DND-41 (cell line): Measurements from ENCODE around the gene CYP2W1.
"Not testable (repeated sequence)": the region's sequence is repeated elsewhere in the genome, so short reads cannot be mapped to it uniquely, and the experiment has no call there.

Experiments
- EZH2 ChIP-seq: IDR thresholded peaks from 3 replicates; pipeline ENCODE4 v1.6.1; 2012; ENCODE audit warnings: borderline replicate concordance, low read depth, mild to moderate bottlenecking, moderate library complexity, low read length, inconsistent platforms; ENCODE audit not compliant: severe bottlenecking
- TF ChIP-seq, protein P1 (sequence below): IDR thresholded peaks from 2 replicates; pipeline ENCODE4 v1.5.1; 2012; ENCODE audit warnings: borderline replicate concordance, low read length, moderate library complexity, mild to moderate bottlenecking; ENCODE audit not compliant: poor library complexity, severe bottlenecking; ENCODE audit errors: extremely low read depth

DNA sequence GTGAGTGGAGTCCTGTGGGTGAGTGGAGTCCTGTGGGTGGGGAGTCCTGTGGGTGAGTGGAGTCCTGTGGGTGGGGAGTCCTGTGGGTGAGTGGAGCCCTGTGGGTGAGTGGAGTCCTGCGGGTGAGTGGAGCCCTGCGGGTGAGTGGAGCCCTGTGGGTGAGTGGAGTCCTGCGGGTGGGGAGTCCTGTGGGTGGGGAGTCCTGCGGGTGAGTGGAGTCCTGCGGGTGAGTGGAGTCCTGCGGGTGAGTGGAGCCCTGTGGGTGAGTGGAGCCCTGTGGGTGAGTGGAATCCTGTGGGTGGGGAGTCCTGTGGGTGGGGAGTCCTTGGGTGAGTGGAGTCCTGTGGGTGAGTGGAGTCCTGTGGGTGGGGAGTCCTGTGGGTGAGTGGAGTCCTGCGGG lies 19.5 kb downstream of the CYP2W1 start:
- TF ChIP-seq, protein P1, sequence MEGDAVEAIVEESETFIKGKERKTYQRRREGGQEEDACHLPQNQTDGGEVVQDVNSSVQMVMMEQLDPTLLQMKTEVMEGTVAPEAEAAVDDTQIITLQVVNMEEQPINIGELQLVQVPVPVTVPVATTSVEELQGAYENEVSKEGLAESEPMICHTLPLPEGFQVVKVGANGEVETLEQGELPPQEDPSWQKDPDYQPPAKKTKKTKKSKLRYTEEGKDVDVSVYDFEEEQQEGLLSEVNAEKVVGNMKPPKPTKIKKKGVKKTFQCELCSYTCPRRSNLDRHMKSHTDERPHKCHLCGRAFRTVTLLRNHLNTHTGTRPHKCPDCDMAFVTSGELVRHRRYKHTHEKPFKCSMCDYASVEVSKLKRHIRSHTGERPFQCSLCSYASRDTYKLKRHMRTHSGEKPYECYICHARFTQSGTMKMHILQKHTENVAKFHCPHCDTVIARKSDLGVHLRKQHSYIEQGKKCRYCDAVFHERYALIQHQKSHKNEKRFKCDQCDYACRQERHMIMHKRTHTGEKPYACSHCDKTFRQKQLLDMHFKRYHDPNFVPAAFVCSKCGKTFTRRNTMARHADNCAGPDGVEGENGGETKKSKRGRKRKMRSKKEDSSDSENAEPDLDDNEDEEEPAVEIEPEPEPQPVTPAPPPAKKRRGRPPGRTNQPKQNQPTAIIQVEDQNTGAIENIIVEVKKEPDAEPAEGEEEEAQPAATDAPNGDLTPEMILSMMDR = not testable (repeated sequence)
- TF ChIP-seq EZH2 = not testable (repeated sequence)
